Lung (tissue), 12 donors: ENCODE results near the gene SLCO3A1. TPM values are rescaled to one million over a fixed set of nuclear protein-coding genes. Genes with fewer than 3 reads are reported as not detected.

ENCODE experiments used
- ATAC-seq: fragments of 200-7000 bp; cut with Tn5 transposase; one replicate; pipeline ENCODE4 v1.9.1; 2020; ENCODE audit warnings: moderate number of reproducible peaks; ENCODE audit not compliant: insufficient read depth, low FRiP score
- DNase-seq, 3 donors: peaks; one replicate each; pipeline ENCODE4 v3.0.0-alpha.2; 2013 to 2017
- H3K27ac ChIP-seq, 2 donors: one replicate each; pipeline ENCODE4 v1.5.1; 2013; ENCODE audit warnings: mild to moderate bottlenecking in 2 of 2, moderate library complexity in 2 of 2, control low read depth in 1 of 2, inconsistent platforms in 1 of 2, low read depth in 1 of 2, low read length in 1 of 2
- H3K27me3 ChIP-seq, 3 donors: one replicate each; pipeline ENCODE4 v1.5.1; 2013; ENCODE audit warnings: low read length in 2 of 3; ENCODE audit not compliant: control insufficient read depth in 3 of 3, insufficient read depth in 3 of 3
- H3K36me3 ChIP-seq, 4 donors: one replicate each; pipeline ENCODE4 v1.5.1; 2013; ENCODE audit warnings: low read length in 4 of 4, mild to moderate bottlenecking in 1 of 4, moderate library complexity in 1 of 4; ENCODE audit not compliant: control insufficient read depth in 4 of 4, insufficient read depth in 4 of 4
- H3K4me1 ChIP-seq, 5 donors: one replicate each; pipeline ENCODE4 v1.5.1; 2013; ENCODE audit warnings: low read length in 5 of 5, mild to moderate bottlenecking in 2 of 5, moderate library complexity in 1 of 5; ENCODE audit not compliant: control insufficient read depth in 5 of 5, insufficient read depth in 5 of 5
- H3K4me3 ChIP-seq: one replicate; pipeline ENCODE4 v1.5.1; 2013; ENCODE audit warnings: mild to moderate bottlenecking, control low read depth, moderate library complexity
- H3K9ac ChIP-seq, 2 donors: one replicate each; pipeline ENCODE4 v1.5.1; 2013; ENCODE audit warnings: low read length in 2 of 2, control low read depth in 1 of 2; ENCODE audit not compliant: insufficient read depth in 1 of 2
- H3K9me3 ChIP-seq, 4 donors: one replicate each; pipeline ENCODE4 v1.5.1; 2013; ENCODE audit warnings: low read length in 3 of 4, mild to moderate bottlenecking in 1 of 4, moderate library complexity in 1 of 4; ENCODE audit not compliant: control insufficient read depth in 4 of 4, insufficient read depth in 3 of 4
- WGBS, 2 donors: extraction: QIAGEN DNeasy Blood & Tissue Kit; methylation state at CpG; one replicate each; pipeline ENCODE4 v1.1.7; 2013; 5-methylcytosine and 5-hydroxymethylcytosine counted together
- polyA plus RNA-seq, 2 donors: library from polyadenylated mRNA; stranded (reverse); fragments of 200-250 nt; gene quantifications; one replicate each; pipeline ENCODE4 v1.2.1, GENCODE V29; 2013
- total RNA-seq, 2 donors: library from RNA; depleted of rRNA in 1 of 2; stranded (reverse); fragments of >200 nt in 1 of 2; gene quantifications; one replicate each; pipeline ENCODE4 v1.2.1, GENCODE V29; 2014 to 2021
- TF ChIP-seq, protein P1 (sequence below): IDR thresholded peaks from 2 replicates; pipeline ENCODE4 v1.5.1; 2012; ENCODE audit warnings: mild to moderate bottlenecking; ENCODE audit errors: control extremely low read depth, extremely low read depth
- donor health status: control.
- donor health status: control.
- donor health status: Bipolar disorder and iron deficiency.
- donor health status: healthy.
- donor health status: DM: yes; HTN: yes; CAD: no.

The SLCO3A1 gene
- total and polyA plus RNA-seq, 4 donors: 20.5 to 56.3 (median 33.5) TPM

DNA sequence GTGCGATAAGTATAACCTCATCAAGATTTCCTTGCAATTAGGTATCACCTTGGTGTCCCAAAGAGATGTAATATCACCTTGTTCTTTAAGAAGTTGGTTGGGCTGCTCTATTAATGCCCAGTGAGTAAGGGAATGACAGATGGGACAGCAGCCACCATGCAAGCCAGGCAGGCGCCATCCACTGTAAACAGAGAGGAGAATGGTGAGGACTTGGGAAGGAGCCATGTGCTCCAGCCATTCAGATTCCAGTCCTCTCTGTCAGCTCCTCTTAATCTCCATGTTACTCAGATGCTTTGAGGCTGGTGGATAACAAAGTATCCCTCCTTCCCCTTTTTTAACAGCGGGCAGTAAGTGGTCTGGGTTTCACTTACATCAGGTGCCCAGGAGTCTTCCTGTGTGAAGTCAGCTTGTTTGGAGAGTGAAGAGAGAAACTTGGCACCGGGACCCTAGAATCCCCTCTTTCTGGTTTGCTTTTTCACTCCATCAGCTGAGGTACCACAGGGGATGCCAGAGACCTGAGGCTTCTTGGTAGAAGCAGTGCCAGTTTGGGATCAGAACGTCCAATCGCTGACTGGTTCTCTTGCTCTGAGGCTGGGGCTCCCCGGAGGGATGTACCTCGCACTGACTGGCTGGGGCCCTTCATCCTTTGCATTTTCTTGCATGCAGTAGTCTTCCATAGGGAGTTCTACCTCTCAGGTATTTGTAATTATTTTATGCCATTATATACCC, 29.5 kb downstream of the SLCO3A1 start:
- Histone ChIP-seq H3K27ac (peak overlapping the region in 1 of 2 donors; percentile 48), H3K9me3 (no peaks in the 10 kb centered on the region), H3K4me3 (no peak overlapping the region), H3K27me3 (no peaks in the 10 kb centered on the region), H3K9ac (no peak overlapping the region), H3K4me1 (peaks cover 0 to 15% (median 0%) of the 10 kb centered on the region in 5 donors), H3K36me3 (no peaks in the 10 kb centered on the region)
- DNase-seq: no peak
- ATAC-seq: no peak
- 84% methylated on average over 8 of the region's 8 CpGs for WGBS, 2 donors
- TF ChIP-seq, protein P1, sequence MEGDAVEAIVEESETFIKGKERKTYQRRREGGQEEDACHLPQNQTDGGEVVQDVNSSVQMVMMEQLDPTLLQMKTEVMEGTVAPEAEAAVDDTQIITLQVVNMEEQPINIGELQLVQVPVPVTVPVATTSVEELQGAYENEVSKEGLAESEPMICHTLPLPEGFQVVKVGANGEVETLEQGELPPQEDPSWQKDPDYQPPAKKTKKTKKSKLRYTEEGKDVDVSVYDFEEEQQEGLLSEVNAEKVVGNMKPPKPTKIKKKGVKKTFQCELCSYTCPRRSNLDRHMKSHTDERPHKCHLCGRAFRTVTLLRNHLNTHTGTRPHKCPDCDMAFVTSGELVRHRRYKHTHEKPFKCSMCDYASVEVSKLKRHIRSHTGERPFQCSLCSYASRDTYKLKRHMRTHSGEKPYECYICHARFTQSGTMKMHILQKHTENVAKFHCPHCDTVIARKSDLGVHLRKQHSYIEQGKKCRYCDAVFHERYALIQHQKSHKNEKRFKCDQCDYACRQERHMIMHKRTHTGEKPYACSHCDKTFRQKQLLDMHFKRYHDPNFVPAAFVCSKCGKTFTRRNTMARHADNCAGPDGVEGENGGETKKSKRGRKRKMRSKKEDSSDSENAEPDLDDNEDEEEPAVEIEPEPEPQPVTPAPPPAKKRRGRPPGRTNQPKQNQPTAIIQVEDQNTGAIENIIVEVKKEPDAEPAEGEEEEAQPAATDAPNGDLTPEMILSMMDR: no peak

DNA sequence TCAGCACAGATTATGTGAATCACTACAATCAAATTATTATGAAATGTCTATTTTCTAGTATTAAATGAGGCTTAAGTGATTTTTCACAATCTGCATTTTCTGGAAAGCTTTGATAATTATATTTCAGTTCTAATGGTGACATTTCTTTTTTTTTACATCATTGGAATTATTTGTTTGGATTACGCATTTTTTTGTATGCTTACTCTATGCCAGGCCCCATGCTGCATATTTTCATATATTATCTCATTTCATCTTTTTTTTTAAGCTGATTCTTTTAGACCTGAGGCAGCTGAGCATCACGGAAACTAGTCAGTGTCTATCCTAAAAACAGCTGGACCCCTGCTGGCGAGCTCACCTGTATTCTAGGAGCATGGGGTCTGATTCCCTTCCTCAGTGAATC, 31.1 kb downstream of the SLCO3A1 start:
- H3K27me3 ChIP-seq: no peaks in the 10 kb centered on the region
- no peaks in the 10 kb centered on the region for H3K9me3 ChIP-seq
- H3K4me1 ChIP-seq: peaks cover 0 to 16% (median 4%) of the 10 kb centered on the region in 5 donors
- no peak overlapping the region for H3K9ac ChIP-seq
- WGBS, 2 donors: 85 to 97% methylated on average over 3 of the region's 3 CpGs
- ATAC-seq: no peak
- H3K27ac ChIP-seq: no peak overlapping the region
- H3K36me3 ChIP-seq: no peaks in the 10 kb centered on the region
- TF ChIP-seq, protein P1: no peak
- H3K4me3 ChIP-seq: no peak overlapping the region
- DNase-seq: peak in 1 of 3 donors; percentile 14

DNA sequence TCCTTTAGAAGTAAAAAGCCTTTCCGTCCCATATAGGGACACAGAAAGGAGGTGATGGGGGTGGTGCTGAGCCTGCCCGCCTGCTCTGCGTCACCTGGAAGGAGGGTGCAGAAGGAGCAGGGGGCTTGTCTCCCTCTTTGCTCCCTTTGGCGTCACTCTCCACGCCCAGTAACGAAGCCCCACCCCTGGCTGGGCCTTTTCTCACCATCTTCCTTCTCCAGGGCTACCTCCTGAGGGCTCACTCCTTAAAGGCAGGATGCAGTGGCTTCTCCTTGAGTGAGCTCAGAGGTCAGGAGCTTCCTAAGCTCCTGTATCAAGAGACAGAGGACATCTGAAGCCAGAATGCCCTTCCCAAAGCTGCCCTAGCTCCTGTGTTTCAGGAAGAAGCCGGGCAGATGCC, 31.5 kb downstream of the SLCO3A1 start:
- no peak for ATAC-seq
- DNase-seq: no peak

More for the DNA sequence above, 31.5 kb downstream of the SLCO3A1 start:
- WGBS, 2 donors: 95 to 99% methylated on average over 7 of the region's 7 CpGs
- TF ChIP-seq, protein P1: no peak
- Histone ChIP-seq H3K4me3 (no peak overlapping the region), H3K27me3 (no peaks in the 10 kb centered on the region), H3K9me3 (no peaks in the 10 kb centered on the region), H3K9ac (no peak overlapping the region), H3K4me1 (peaks cover 0 to 16% (median 4%) of the 10 kb centered on the region in 5 donors), H3K27ac (no peak overlapping the region), H3K36me3 (no peaks in the 10 kb centered on the region)
